Smooth muscle cell of the umbilical artery (primary cell): ENCODE data around the gene GCSAM. TPM values are rescaled to one million over a fixed set of nuclear protein-coding genes. Genes with fewer than 3 reads are reported as not detected.

Source experiments
- total RNA-seq: library from RNA; depleted of rRNA; stranded (reverse); fragments of >200 nt; gene quantifications from 2 replicates; pipeline ENCODE4 v1.2.3, GENCODE V29; 2014

Gene GCSAM, protein sequence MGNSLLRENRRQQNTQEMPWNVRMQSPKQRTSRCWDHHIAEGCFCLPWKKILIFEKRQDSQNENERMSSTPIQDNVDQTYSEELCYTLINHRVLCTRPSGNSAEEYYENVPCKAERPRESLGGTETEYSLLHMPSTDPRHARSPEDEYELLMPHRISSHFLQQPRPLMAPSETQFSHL
- not detected in 2 replicates for total RNA-seq

DNA sequence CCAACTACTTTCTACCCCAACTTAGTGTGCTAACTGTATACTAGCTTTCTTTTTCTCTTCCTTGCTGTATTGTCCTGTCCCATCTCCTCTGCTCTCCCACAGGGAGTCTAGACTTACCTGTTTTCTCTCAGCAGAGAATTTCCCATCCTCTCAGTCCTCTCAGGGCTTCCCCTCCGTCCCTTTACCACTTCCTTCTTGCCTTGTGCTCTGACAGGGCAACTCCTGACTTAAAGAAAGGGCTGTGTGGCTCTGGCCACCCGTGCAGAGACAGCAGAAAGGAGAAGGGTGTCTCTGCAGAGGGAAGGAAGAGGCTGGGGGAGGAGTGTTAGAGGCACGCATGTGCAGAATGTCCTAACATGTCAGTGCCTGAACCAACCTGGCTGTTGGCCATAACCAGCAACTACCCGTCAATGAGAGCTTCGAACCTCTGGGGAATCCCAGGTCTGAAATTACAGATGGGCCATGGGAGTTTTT, at the start of gene GCSAM:
Gene GCSAM, minus strand, starts transcription at position 274 of the 474 bp plus-strand sequence. Its CDS starts 128 bp downstream, at position 146.

DNA sequence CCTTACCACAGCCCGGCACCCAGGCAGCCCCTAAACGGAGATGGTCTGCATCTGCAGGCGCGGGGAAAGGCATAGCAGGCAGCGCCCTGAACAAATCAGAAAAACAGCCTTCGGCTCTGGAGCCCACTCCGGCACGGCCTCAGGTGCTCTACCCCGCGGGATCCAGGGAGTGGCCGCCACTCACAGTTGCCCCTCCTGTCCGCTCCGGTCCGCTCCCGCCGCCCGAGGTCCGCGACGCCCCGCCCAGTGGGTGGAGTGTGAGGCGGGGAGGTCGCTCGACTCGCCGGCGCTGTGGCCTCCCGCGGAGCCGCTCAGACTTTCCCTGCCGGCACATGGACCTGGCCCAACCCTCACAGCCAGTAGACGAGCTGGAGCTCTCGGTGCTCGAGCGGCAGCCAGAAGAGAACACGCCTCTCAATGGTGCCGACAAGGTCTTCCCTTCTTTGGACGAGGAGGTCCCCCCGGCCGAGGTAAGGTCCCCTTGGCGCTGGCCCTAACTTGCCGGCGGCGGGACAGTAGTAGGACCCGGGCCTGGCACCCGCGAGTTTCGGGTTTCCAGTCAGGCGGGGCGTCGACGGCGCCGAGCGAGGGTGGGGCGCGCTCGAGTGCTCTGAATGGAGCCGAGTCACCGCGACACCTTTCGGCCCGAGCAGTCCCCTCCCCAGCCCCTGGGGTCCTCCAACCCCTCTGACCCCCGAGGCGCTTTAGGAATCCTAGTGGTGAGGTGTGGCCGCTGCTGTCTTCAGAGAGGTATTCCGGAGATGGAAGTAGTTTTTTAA, 46.8 kb downstream of the GCSAM start, which contains the start of gene C3orf52:
Gene C3orf52, plus strand, starts transcription at position 314 of the 779 bp plus-strand sequence. Its CDS starts 19 bp downstream, at position 333.

Other genes with a start within 250 kb of the GCSAM start
- gene ABHD10, start 154.2 kb downstream of the GCSAM start, total RNA-seq: 54.0 and 63.6 TPM in 2 replicates
- gene TAGLN3, start 134.3 kb downstream of the GCSAM start, total RNA-seq: 1.8 and 10.6 TPM in 2 replicates
- gene TMPRSS7, start 98.5 kb downstream of the GCSAM start, total RNA-seq: under 0.01 TPM in 1 of 2 replicates, not detected in the other
- 10.7 and 19.1 TPM in 2 replicates for gene C3orf52, start 46.9 kb downstream of the GCSAM start, total RNA-seq
- gene SLC9C1, start 161.0 kb upstream of the GCSAM start, total RNA-seq: 0.30 and 0.37 TPM in 2 replicates
- 33.3 and 66.5 TPM in 2 replicates for gene CD200, start 199.9 kb upstream of the GCSAM start, total RNA-seq